ENCODE results near the gene SNIP1.
"Not testable (repeated sequence)": the region's sequence is repeated elsewhere in the genome, so short reads cannot be mapped to it uniquely, and the experiment has no call there.

SNIP1 gene

DNA sequence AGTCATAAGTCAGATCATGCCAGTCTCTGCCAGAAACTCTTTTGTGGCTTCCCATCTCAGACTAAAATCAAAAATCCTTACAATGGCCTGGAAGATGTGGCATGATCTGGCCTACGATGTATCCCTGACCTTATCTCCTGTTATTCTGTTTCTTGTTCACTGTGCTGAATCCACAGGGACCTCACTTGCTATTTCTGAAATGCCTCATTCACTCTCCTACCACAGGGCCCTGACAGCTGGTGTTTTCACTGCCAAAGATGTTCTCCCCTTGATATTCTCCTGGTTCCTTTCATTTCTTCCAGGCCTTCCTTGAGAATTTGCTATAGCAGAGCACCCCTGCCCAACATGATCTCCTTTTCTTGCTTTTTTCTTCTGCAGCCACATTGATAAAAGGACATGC, 4.3 kb upstream of the SNIP1 start:
- no peak for DNase-seq

DNA sequence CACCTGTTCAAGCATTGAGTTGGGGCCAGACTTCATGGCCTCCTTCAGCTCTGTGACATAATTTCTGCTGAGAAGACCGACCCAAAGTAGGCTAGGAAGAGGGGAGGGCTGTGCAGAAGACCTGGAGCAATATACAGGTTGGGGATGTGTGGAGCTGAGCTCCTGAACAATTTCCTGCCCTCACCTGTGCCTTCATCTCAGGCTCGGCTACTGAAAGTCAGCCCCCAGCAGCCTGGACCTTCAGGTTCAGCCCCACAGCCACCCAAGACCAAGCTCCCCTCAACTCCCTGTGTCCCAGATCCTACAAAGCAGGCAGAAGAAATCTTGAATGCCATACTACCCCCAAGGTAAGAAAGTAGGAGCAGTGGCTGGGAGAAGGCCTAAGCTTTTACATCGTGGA, 3.3 kb upstream of the SNIP1 start:
- DNase-seq: no peak

DNA sequence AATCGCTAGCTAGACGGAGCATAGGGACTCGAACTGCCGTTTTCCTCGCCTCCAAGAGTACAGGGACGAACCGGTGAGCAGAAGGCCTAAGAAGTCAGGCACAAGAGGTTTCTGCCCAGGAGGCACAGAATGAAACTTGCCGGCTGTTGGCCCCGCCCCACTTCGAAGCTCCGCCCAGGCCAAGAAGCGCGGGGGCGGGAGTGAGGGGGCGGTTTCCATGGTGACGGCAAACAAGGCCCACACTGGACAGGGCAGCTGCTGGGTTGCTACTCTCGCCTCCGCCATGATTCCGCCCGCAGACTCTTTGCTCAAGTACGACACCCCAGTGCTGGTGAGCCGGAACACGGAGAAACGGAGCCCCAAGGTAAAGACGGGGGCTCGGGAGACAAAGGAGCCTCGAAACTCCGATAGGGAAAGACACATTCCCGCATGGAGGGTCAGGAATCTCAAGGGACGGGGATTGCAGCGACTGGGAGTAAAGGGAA, 2.7 kb upstream of the SNIP1 start, which contains the start of gene DNALI1:
TSS of gene DNALI1 (plus strand) at position 229 of the 485 bp plus-strand sequence. CDS start at position 284, 55 bp downstream.
- no peak for DNase-seq

DNA sequence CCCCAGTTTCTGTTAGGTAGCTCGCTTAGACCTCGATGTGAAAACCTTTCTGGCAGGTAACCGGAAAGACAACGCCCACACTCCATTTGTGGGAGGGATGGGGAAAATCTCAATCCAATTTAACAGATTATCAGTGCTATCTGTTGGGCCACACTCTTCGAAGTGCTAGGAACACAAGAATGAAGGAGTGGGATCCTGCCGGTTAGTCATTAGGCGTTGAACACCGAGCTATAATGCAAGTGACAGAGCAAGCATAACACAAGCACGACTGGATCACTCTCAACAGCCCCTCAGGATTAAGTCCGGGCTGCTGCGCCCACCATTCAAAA, 531 bp downstream of the SNIP1 start:
- no peak for DNase-seq

DNA sequence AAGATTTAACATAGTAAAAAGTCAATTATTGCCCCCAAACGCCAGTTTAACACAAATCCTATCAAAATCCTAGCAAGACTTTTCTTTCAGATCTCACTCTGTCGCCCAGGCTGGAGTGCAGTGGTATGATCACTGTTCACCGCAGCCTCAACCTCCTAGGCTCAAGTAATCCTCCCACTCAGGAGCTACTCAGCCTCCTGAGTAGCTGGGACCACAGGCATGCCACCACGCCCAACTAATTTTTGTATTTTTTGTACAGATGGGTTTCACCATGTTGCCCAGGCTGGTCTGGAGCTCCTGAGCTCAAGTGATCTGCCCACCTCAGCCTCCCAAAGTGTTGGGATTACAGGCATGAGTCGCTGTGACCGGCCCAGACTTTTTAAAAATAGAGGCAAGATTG, 4.8 kb downstream of the SNIP1 start:
- DNase-seq: no peak

DNA sequence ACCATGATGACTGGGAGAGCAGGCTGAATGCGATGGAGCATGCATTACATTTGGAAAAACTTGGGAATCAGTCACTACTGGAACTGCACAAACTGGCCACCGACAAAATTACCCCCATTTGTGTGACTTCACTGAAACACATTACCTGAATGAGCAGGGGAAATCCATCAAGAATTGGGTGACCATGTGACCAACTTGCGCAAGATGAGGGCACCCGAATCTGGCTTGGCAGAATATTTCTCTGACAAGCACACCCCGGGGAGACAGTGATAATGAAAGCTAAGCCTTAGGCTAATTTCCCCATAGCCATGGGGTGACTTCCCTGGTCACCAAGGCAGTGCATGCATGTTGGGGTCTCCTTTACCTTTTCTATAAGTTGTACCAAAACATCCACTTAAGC, 9.1 kb downstream of the SNIP1 start:
- DNase-seq: no peak

DNA sequence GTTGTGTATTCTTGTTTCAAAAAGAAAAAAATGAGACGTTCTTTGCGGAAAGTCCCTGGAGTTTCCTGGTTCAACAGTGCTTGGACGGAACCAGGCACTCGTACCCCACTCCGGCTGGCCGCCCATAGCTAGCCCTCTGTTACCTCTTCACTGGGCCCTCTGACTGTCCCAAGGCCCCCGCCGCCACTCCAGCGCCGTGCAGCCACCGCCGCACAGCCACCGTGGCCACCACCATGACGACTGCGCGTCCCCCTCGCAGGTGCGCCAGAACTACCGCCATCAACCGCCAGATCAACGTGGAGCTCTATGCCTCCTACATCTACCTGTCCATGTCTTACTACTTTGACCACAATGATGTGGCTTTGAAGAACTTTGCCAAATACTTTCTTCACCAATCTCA, 9.6 kb downstream of the SNIP1 start:
- no peak for DNase-seq

DNA sequence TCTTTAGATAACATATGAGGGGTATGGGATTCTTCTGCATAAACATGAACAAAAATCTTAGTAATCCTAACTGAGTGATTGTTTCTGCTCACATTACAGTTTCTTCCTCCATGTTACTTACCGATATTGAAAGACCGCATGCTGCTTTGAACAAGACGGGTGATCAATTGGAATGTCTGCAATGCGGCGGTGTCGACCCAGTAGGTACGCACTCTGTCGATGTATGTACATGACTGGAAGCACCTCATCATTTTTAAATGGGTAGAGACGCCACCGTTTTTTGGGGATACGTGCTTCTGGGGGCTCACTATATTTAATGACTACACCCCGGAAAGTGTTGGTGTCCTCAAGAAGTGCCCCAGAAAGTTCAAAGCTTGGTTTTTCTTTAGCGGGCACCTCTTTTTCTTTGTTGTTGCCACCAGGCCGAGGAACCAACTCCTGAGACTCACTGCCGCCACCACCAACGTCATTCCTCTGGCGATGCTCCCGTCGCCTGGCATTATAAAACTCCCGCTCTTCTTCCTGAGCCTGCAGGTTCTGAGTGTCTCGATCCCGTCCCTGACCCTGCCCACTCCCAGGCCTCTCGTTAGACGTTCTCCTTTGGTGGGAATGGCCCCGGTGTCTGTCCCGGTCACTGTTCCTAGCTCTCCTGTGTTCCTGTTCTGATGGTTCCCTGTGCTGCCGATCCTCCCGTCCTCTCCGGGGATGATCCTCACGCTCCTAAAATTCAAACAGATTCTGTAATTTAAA, 13.9 kb downstream of the SNIP1 start:
- DNase-seq: no peak

DNA sequence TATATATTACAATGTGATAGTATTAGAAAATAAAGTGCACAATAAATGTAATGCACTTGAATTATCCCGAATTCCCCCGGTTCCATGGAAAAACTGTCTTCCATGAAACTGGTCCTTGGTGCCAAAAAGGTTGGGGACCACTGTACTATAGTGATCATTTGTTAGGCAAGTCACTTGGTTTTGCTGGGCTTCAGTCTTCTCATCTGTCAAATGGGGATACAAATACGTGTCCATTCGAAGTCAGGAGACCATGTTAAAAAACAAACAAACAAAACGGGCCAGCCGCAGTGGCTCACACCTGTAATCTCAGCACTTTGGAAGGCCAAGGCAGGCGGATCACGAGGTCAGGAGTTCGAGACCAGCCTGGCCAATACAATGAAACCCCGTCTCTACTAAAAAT, 14.9 kb downstream of the SNIP1 start:
- DNase-seq: not testable (repeated sequence)

DNA sequence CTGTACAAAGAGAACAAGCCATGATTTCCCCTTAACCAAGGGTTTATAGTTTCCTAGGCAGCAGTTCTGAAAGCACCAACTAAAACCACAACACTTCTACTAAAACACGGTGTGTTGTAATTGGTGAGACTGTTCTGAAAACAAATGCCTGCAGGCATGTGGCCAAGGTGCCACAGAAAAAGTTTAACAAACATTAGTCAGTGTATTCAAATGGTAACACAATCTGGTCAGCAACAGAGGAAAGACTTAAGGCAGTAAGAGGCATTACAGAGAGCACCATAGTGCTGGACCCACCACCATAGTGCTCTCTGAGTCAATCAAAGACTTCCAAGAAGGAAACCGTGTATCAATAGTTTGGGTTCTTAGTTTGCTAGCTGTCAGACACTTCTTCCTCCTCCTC, 16.7 kb downstream of the SNIP1 start:
- no peak for DNase-seq

DNA sequence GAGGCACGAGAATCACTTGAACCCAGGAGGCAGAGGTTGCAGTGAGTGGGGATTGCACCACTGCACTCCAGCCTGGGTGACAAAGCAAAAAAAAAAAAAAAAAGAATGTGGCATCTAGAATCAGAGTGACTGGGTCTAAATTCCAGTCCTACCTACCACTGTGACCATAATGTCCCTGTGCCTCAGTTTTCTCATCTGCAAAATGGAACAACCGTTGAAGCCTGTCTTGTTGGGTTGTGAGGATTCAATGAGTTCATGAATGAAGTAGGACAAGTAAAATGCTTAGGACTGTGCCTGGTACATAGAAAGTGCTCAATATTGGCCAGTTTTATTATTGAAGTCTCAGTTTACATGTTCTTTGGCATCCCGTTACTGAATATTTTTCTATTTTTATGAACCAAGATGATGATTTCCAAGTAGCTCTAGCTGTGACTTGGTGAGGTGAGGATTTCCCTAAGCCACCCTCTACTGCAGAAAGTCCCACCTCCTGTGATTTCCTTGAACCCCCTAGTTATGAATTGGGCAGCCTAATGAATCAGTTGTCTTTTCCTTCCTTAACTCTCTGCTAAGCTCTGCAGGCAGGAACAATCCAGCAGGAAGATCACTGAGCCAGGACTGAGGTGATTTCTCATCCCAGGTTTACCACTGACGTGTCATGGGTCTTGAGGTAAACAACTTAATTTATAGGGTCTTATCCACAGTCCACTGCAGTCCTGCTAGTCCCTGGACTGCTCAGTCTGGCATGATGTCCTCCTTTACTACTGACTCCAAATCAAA, 20.6 kb downstream of the SNIP1 start:
- no peak for DNase-seq

DNA sequence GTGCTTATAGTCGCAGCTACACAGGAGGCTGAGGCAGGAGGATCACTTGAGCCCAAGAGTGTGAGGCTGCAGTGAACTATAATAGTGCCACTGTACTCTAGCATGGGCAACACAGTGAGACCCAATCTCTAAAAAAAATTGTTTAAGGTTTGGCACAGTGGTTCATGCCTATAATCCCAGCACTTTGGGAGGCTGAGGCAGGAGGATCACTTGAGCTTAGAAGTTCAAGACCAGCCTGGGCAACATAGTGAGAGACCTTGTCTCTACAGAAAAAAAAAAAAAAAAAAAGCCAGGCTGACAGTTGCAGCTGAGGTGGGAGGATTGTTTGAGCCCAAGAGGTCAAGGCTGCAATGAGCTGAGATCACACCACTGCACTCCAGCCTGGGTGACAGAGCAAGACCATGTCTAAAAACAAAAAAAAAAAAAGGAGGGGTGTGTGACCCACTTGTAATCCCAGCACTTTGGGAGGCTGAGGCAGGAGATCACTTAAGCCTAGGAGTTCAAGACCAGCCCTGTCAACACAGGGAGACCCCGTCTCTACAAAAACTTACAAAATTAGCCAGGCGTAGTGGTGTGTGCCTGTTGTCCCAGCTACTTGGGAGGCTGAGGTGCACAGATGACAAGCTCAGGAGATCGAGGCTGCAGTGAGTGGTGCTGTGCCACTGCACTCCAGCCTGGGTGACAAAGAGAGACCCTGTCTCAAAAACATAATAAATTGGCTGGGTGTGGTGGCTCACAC, 21.5 kb downstream of the SNIP1 start:
- DNase-seq: not testable (repeated sequence)

DNA sequence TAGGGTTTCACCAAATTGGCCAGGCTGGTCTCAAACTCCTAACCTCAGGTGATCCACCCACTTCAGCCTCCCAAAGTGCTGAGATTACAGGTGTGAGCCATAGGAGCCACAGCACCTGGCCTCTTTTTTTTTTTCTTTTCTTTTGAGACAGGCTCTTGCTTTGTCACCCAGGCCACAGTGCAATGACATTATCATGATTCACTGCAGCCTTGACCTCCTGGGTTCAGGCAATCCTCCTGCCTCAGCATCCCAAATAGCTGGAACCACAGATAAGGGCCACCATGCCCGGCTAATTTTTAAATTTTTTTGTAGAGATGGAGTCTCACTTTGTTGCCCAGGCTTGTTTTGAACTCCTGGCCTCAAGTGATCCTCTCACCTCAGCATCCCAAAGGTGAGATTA, 24.2 kb downstream of the SNIP1 start:
- DNase-seq: not testable (repeated sequence)

DNA sequence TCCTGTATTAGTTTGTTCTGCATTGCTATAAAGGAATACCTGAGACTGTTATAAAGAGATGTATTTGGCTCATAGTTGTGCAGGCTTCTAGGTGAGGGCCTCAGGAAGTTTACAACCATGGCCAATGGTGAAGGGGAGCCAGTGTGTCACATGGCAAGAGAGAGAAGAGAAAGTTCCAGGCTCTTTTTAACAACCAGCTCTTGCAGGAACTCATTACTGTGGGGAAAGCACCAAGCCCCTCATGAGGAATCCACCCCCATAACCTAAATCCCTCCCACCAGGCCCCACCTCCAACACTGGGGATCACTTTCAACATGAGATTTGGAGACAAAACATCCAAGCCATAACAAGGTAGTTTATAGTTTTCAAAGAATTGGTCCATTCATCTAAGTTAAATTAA, 34.5 kb downstream of the SNIP1 start:
- DNase-seq: no peak

DNA sequence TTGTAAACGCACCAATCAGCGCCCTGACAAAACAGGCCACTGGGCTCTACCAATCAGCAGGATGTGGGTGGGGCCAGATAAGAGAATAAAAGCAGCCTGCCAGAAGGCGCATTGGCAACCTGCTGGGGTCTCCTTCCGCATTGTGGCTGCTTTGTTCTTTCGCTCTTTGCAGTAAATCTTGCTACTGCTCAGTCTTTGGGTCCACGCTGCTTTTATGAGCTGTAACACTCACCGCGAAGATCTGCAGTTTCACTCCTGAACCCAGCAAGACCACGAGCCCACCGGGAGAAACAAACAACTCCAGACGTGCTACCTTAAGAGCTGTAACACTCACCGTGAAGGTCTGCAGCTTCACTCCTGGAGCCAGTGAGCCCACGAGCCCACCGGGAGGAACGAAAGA, 35.2 kb downstream of the SNIP1 start:
- DNase-seq: not testable (repeated sequence)

DNA sequence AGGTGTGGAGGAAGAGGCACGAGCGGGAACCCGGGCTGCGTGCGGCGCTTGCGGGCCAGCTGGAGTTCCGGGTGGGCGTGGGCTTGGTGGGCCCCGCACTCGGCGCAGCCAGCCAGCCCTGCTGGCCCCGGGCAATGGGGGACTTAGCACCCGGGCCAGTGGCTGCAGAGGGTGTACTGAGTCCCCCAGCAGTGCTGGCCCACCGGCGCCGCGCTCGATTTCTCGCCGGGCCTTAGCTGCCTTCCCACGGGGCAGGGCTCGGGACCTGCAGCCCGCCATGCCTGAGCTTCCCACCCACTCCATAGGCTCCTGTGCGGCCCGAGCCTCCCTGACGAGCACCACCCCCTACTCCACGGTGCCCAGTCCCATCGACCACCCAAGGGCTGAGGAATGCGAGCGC, 35.9 kb downstream of the SNIP1 start:
- DNase-seq: not testable (repeated sequence)

DNA sequence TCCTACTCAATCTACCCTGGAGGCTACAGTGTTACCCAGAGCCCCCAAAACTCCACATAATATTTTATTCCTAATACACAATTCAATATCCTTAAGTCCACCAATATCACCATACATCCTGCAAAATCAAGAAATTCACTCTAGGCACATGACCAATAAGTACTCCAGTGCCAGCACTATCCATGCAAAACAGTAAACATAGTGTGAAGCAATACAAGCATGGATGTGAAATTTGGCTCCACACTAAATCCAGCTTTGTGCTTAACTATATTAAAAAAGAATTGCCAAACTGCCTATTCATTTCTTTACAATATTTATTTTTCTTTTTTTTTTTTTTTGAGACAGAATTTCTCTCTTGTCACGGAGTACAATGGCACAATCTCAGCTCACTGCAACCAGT, 36.5 kb downstream of the SNIP1 start:
- no peak for DNase-seq

DNA sequence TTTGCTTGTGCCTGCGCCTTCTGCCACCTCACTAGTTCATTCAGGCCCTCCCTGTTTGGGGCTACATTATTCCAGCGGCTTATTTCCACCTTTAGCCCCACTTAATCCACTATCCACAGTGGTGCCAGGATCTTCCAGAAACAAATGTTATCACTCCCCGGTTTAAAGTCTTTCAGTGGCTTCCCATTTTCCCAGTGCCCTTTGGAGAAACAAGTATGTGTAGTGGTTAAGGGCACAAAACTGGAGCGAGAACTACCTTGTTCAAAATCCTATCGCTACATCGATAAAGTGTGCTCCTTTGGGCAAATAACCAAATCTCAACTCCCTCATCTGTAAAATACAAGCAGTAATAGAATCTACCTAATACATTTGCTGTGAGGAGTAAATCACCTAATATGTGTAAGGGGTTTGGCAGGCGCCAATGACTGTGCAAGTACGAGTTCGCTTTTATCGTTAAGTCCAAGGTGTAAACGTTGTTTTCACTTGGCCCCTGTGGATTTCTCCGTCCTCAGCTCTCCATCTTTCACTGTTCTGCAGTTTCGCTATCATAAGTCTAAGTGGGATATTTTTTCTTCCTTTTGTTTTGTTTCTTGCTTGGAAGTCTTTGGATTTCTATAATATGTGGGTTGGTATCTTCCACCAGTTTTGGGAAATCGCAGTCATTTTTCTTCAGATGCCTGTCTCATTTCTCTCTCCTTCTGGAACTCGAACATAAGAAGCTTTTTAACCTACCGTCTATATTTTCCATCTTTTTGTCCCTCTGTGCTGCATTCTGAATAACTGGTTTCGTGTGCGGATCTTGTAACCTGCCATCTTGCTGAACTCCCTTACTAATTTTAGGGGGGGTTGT, 38.7 kb downstream of the SNIP1 start:
- DNase-seq: no peak

DNA sequence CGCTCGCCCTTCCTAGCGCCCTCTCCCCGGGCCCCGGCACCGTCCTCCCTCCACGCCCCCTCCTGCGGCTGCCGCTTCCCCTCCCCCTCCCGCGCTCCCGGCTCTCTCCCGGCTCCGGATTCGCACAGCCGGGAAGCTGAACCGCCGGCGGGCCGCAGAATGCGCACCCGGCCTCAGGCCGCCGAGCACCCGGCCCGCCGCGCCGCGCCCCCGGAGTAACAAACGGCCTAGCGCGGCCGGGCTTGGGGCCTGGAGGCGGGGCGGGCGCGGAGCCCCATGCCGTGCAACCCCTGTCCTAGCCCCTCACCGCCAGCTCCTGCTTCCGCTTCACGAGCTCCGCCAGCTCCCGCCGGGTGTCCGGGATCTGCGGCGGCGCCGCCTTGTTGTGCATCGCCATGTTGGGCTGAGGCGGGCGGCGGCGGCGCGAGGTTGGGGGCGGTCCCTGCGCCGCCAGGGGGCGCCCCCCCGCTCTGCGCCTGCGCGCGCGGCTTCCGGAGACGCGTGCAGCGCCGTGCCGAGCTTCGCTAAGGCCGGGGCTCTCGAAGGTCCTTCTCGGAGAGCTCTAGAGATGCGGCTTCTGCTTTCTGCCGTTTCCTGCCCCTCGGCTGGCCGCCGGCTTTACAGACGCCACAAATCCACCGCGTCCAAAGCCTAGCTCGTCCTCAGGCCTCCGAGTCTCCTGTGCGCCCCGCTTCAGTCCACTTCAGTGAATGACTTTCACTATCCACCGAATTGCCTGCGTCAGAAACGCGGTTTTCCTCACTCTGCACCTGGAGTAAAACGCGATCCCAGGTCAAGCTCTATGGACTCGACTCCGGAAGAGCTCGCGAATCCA, 39.5 kb downstream of the SNIP1 start, which contains the start of gene MEAF6:
TSS of gene MEAF6 (minus strand) at position 417 of the 835 bp plus-strand sequence. CDS start at position 397, 20 bp downstream.
- DNase-seq: peak; percentile 68

DNA sequence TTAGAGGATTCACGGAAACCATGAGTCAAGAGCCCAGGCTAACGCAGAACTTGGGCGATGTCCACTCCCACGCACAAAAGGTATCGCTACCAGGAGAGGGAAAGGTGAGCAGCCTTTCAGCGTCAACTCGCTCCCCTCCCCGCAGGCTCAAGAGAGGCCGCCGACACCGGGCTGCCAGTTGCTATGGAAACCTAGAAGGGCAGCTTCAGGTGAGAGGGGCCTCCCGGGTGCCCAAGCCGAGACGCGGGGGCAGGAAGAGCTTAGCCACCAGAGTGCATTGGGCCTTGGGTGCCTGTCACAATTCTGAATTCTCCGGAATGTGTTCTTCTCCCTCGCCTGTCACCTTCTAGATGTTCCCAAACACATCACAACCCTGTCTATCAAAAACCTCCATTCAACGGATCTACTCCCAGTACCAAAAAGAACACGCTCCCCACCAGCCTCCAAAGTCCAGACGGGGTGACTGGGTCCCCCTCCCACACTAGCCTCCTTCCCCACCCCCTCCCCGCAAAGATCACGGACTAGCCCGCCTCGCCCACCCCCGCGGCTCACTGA, 40.2 kb downstream of the SNIP1 start:
- DNase-seq: no peak

DNA sequence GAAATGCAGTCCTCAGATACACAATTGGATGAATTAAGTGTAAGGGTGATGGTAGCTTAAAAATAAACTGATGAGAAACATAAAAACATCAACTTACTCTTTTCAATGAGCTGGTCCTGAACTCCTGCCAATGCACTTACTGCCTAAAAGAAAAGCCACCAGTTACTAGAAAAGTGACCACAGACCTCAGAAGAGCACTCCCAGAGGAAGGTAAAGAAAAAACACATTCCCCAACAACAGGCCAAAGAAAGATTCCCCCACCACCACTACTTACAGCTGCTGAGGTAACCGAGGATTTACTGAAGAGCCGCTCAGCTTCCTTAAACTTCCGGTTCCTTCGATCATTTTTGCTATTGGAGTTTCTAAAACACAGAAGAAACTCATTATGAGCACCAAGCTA, 44.9 kb downstream of the SNIP1 start:
- DNase-seq: no peak

Data from GOT3 (cell line).